HEK293 (cell line): ENCODE measurements around the gene EIF4E1B.

Experiments used
- SP3 ChIP-seq: fragments of 450-650 bp; formaldehyde crosslinking; IDR thresholded peaks from 2 replicates; pipeline ENCODE4 v1.5.1; 2016; ENCODE audit warnings: missing biosample characterization, missing genetic modification characterization
- ZNF266 ChIP-seq: fragments of 450-650 bp; formaldehyde crosslinking; IDR thresholded peaks from 2 replicates; pipeline ENCODE4 v1.5.1; 2016; ENCODE audit warnings: missing biosample characterization, missing genetic modification characterization, low read depth
- ZNF404 ChIP-seq: fragments of 450-650 bp; formaldehyde crosslinking; IDR thresholded peaks from 2 replicates; pipeline ENCODE4 v1.5.1; 2017; ENCODE audit warnings: missing biosample characterization, missing genetic modification characterization
- ZNF416 ChIP-seq: fragments of 450-650 bp; formaldehyde crosslinking; IDR thresholded peaks from 2 replicates; pipeline ENCODE4 v1.5.1; 2016; ENCODE audit warnings: missing biosample characterization, missing genetic modification characterization
- TF ChIP-seq, protein P1 (sequence below): fragments of 450-650 bp; formaldehyde crosslinking; IDR thresholded peaks from 2 replicates; pipeline ENCODE4 v1.5.1; 2016; ENCODE audit warnings: missing biosample characterization, missing genetic modification characterization

GRCh38 chr5:176665517-176665916, 35.0 kb downstream of the EIF4E1B start:
- TF ChIP-seq, protein P1, sequence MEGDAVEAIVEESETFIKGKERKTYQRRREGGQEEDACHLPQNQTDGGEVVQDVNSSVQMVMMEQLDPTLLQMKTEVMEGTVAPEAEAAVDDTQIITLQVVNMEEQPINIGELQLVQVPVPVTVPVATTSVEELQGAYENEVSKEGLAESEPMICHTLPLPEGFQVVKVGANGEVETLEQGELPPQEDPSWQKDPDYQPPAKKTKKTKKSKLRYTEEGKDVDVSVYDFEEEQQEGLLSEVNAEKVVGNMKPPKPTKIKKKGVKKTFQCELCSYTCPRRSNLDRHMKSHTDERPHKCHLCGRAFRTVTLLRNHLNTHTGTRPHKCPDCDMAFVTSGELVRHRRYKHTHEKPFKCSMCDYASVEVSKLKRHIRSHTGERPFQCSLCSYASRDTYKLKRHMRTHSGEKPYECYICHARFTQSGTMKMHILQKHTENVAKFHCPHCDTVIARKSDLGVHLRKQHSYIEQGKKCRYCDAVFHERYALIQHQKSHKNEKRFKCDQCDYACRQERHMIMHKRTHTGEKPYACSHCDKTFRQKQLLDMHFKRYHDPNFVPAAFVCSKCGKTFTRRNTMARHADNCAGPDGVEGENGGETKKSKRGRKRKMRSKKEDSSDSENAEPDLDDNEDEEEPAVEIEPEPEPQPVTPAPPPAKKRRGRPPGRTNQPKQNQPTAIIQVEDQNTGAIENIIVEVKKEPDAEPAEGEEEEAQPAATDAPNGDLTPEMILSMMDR (tag by site-specific recombination) = no peak
- no peak for TF ChIP-seq ZNF266
- no peak for TF ChIP-seq SP3 (tag by site-specific recombination)
- TF ChIP-seq ZNF416 (tag by site-specific recombination) = no peak
- no peak for TF ChIP-seq ZNF404 (tag by site-specific recombination)
